GM12865 (cell line): ENCODE measurements around the gene SDK2.

ENCODE experiments used
- DNase-seq: peaks from one replicate; pipeline ENCODE4 v3.0.0; 2010; ENCODE audit warnings: low read depth
- H3K4me3 ChIP-seq: 2 replicates; pipeline ENCODE4 v1.5.1; 2011; ENCODE audit warnings: mild to moderate bottlenecking, low read depth, low read length, control low read depth
- TF ChIP-seq, protein P1 (sequence below): IDR thresholded peaks from 2 replicates; pipeline ENCODE4 v1.5.1; 2011; ENCODE audit warnings: low read length, control low read depth, low read depth, inconsistent platforms; ENCODE audit not compliant: insufficient read depth; ENCODE audit errors: missing control alignments

Gene SDK2

DNA sequence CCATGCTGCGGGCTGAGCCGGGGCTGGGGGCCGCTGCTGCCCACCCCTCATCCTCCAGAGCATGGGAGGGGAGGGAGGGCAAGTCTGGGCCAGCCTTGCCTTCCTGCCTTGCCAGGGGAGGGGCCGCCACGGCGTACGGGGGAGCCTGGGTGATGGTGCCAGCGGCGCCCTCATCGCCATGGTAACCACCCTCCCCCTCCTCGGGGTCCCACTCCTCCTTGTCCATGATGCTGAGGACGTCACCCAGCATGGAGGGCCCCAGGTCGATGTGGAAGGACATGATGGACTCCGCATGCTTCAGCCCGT lies 358.7 kb downstream of the SDK2 start:
- no peak overlapping the region for H3K4me3 ChIP-seq
- DNase-seq = no peak
- TF ChIP-seq, protein P1, sequence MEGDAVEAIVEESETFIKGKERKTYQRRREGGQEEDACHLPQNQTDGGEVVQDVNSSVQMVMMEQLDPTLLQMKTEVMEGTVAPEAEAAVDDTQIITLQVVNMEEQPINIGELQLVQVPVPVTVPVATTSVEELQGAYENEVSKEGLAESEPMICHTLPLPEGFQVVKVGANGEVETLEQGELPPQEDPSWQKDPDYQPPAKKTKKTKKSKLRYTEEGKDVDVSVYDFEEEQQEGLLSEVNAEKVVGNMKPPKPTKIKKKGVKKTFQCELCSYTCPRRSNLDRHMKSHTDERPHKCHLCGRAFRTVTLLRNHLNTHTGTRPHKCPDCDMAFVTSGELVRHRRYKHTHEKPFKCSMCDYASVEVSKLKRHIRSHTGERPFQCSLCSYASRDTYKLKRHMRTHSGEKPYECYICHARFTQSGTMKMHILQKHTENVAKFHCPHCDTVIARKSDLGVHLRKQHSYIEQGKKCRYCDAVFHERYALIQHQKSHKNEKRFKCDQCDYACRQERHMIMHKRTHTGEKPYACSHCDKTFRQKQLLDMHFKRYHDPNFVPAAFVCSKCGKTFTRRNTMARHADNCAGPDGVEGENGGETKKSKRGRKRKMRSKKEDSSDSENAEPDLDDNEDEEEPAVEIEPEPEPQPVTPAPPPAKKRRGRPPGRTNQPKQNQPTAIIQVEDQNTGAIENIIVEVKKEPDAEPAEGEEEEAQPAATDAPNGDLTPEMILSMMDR = no peak

DNA sequence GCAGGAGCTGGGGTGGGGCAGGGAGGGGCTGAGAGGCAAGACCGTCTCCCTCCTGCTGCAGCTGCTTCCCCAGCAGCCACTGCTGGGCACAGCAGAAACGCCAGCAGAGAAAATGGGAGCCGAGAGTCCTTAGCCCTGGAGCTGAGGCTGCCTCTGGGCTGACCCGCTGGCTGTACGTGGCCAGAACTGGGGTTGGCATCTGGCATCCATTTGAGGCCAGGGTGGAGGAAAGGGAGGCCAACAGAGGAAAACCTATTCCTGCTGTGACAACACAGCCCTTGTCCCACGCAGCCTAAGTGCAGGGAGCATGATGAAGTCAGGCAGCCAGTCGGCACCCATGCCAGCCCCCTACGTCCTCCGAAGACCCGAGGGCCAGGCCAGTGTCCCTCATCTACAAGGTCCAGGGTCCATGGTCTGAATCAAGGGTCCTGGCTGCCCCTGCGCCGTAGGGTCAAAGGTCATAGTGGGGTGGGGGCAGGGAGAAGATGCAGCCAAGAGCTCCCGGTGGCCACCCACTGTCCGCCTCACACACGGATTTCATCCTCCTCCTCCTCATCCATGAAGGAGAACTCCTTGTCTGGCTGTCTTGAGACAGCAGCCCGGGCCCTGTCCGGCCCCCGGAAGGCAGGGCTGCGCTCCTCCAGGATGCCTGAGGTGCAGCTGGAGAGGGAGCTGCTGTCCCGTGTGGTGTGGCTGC lies 359.2 kb downstream of the SDK2 start:
- no peak for DNase-seq
- no peak overlapping the region for H3K4me3 ChIP-seq
- TF ChIP-seq, protein P1 = no peak
